DMS53 (cell line): Measurements from ENCODE around the gene NMRK1.

Experiments used
- DNase-seq: peaks from one replicate; lab custom pipeline; 2025; lab: John Stamatoyannopoulos, UW

The NMRK1 gene

GRCh38 chr9:75054368-75055001 lies 33.5 kb downstream of the NMRK1 start:
- no peak for DNase-seq

- DNase-seq, result no peak
These were observed 34.1 kb downstream of the NMRK1 start for GRCh38 chr9:75053869-75054268.

- no peak for DNase-seq
These were observed 36.7 kb downstream of the NMRK1 start for GRCh38 chr9:75051285-75051684.

- no peak for DNase-seq
These were observed 40.4 kb downstream of the NMRK1 start for GRCh38 chr9:75047506-75047905.

- no peak for DNase-seq
These were observed 41.1 kb downstream of the NMRK1 start for GRCh38 chr9:75046725-75047345.

GRCh38 chr9:75041041-75041440 lies 46.9 kb downstream of the NMRK1 start:
- DNase-seq, result no peak

GRCh38 chr9:75039801-75040200 lies 48.2 kb downstream of the NMRK1 start:
- no peak for DNase-seq

GRCh38 chr9:75039009-75039408 lies 48.9 kb downstream of the NMRK1 start:
- DNase-seq, result no peak

GRCh38 chr9:75036793-75037192 lies 51.2 kb downstream of the NMRK1 start:
- no peak for DNase-seq

- no peak for DNase-seq
These were observed 54.0 kb downstream of the NMRK1 start for GRCh38 chr9:75033791-75034473.

- DNase-seq, result peak; percentile 69
These were observed 60.5 kb downstream of the NMRK1 start for GRCh38 chr9:75027187-75028107.

- DNase-seq, result no peak
These were observed 64.1 kb downstream of the NMRK1 start for GRCh38 chr9:75023846-75024245.

- DNase-seq, result no peak
These were observed 68.3 kb downstream of the NMRK1 start for GRCh38 chr9:75019654-75020053.

GRCh38 chr9:75019022-75019421 lies 68.9 kb downstream of the NMRK1 start:
- DNase-seq, result no peak

- DNase-seq, result no peak
These were observed 70.6 kb downstream of the NMRK1 start for GRCh38 chr9:75017378-75017777.

GRCh38 chr9:75013735-75014134 lies 74.2 kb downstream of the NMRK1 start:
- no peak for DNase-seq
